ENCODE measurements around the gene MINK1.

The MINK1 gene

GRCh38 chr17:4932756-4933155 is 99.6 kb downstream of the MINK1 start:
- DNase-seq (ENCODE audit: low read depth in 3 of 3), result no peak

GRCh38 chr17:4933646-4934045 is 100.5 kb downstream of the MINK1 start:
- no peak for DNase-seq (ENCODE audit: low read depth in 3 of 3)

GRCh38 chr17:4934173-4934979 is 101.2 kb downstream of the MINK1 start:
- DNase-seq (ENCODE audit: low read depth in 3 of 3), result no peak

GRCh38 chr17:4935650-4936049 is 102.5 kb downstream of the MINK1 start:
- no peak for DNase-seq (ENCODE audit: low read depth in 3 of 3)

GRCh38 chr17:4936436-4936835 is 103.3 kb downstream of the MINK1 start:
- DNase-seq (ENCODE audit: low read depth in 3 of 3), result no peak

- DNase-seq (ENCODE audit: low read depth in 3 of 3), result no peak
Measured at GRCh38 chr17:4937553-4937952, 104.4 kb downstream of the MINK1 start.

GRCh38 chr17:4938069-4938491 is 104.9 kb downstream of the MINK1 start:
- DNase-seq (ENCODE audit: low read depth in 3 of 3), result no peak

- no peak for DNase-seq (ENCODE audit: low read depth in 3 of 3)
Measured at GRCh38 chr17:4938688-4939545, 105.8 kb downstream of the MINK1 start.

GRCh38 chr17:4939546-4939795 is 106.3 kb downstream of the MINK1 start:
- no peak for DNase-seq (ENCODE audit: low read depth in 3 of 3)

- peak; percentile 89 to 96 (median 94) for DNase-seq (ENCODE audit: low read depth in 3 of 3)
Measured at GRCh38 chr17:4939796-4940554, 106.8 kb downstream of the MINK1 start, which contains the start of the genes RNF167 and SLC25A11. Gene RNF167, plus strand, starts transcription at chr17:4940268. Its CDS starts 642 bp downstream, at chr17:4940910. Gene SLC25A11, minus strand, starts transcription at chr17:4940046. Its CDS starts 136 bp downstream, at chr17:4939910.

- DNase-seq (ENCODE audit: low read depth in 3 of 3), result no peak
Measured at GRCh38 chr17:4940555-4941318, 107.6 kb downstream of the MINK1 start.

GRCh38 chr17:4941319-4941610 is 108.1 kb downstream of the MINK1 start:
- DNase-seq (ENCODE audit: low read depth in 3 of 3), result no peak

- DNase-seq (ENCODE audit: low read depth in 3 of 3), result no peak
Measured at GRCh38 chr17:4942760-4943508, 109.8 kb downstream of the MINK1 start.

- peak in 1 of 3 donors; percentile 51 for DNase-seq (ENCODE audit: low read depth in 3 of 3)
Measured at GRCh38 chr17:4944163-4944553, 111.0 kb downstream of the MINK1 start.

- DNase-seq (ENCODE audit: low read depth in 3 of 3), result no peak
Measured at GRCh38 chr17:4944554-4945175, 111.5 kb downstream of the MINK1 start.

GRCh38 chr17:4945176-4945943 is 112.2 kb downstream of the MINK1 start:
- peak in 2 of 3 donors; percentile 82 to 83 for DNase-seq (ENCODE audit: low read depth in 3 of 3)

- DNase-seq (ENCODE audit: low read depth in 3 of 3), result no peak
Measured at GRCh38 chr17:4945944-4946280, 112.8 kb downstream of the MINK1 start.

GRCh38 chr17:4946312-4946976 is 113.3 kb downstream of the MINK1 start:
- no peak for DNase-seq (ENCODE audit: low read depth in 3 of 3)

GRCh38 chr17:4947010-4947410 is 113.9 kb downstream of the MINK1 start:
- no peak for DNase-seq (ENCODE audit: low read depth in 3 of 3)

All from stimulated activated CD4-positive, alpha-beta T cell treated with anti-CD3 and anti-CD28 coated beads, TNF-alpha, amount 100 ng/mL, for 48 hours (primary cell).